ENCODE measurements around the gene INTS7.

Gene INTS7

DNA sequence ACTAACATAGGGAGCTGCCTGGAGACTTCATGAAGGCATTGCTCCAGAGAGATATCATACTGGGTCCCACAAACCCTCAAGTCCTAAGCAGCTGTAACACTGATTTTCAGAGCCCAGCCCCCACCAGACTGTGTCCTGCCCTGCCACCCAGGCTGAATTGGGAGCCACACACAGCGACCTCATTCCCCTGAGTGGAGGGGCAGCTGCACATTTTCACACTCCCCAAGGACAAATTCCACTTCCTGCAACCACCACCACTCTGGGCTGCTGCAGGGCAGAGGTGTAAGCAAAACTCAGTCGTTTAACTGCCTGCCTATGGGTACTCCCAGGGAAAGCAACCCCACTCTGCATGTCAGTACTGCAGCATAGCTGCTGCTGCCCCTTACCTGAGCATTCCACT is 20.0 kb upstream of the INTS7 start:
- TF ChIP-seq, protein P1, sequence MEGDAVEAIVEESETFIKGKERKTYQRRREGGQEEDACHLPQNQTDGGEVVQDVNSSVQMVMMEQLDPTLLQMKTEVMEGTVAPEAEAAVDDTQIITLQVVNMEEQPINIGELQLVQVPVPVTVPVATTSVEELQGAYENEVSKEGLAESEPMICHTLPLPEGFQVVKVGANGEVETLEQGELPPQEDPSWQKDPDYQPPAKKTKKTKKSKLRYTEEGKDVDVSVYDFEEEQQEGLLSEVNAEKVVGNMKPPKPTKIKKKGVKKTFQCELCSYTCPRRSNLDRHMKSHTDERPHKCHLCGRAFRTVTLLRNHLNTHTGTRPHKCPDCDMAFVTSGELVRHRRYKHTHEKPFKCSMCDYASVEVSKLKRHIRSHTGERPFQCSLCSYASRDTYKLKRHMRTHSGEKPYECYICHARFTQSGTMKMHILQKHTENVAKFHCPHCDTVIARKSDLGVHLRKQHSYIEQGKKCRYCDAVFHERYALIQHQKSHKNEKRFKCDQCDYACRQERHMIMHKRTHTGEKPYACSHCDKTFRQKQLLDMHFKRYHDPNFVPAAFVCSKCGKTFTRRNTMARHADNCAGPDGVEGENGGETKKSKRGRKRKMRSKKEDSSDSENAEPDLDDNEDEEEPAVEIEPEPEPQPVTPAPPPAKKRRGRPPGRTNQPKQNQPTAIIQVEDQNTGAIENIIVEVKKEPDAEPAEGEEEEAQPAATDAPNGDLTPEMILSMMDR (IDR thresholded peaks at IDR 0.05; ENCODE audit: low read depth, low read length, missing control alignments): no peak
- no peak overlapping the region for H3K4me3 ChIP-seq (ENCODE audit: low read depth, low read length)
- DNase-seq (ENCODE audit: low read depth): no peak

DNA sequence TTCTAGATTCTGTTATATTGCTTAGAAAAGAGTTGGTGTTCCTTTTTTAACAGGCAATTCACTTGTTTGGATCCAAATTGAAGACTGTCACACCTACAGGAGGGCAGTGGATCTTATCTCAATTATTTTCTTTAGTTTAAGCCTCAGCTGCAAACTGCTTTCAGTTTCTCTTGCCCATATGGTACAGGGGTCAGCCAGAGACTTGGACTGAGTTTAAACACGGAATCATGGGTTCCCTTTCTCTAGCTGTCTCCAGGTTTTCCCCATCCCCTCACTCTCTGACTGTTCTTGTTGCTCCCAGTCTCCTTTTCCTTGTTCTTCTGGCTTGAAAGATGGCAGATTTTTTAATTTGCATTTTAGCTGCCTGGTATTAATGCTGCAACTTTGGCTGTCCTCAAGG is 18.6 kb upstream of the INTS7 start:
- no peak for DNase-seq (ENCODE audit: low read depth)
- H3K4me3 ChIP-seq (ENCODE audit: low read depth, low read length): no peak overlapping the region
- TF ChIP-seq, protein P1 (IDR thresholded peaks at IDR 0.05; ENCODE audit: low read depth, low read length, missing control alignments): no peak

DNA sequence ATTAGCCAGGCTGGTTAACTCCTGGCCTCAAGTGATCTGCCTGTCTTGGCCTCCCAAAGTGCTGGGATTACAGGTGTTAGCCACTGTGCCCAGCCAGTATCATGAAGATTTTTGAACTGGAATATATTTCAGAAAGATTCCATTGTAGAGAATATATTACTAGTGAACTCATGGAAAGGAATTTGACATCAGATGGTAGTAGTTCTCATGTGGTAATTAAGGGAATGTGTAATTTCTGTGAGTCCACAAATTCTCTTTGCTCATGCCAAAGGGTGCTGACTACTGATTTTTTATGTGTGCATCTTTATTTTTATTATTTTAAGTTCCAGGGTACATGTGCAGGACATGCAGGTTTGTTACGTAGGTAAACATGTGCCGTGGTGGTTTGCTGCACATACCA is 10.6 kb upstream of the INTS7 start:
- DNase-seq (ENCODE audit: low read depth): no peak
- H3K4me3 ChIP-seq (ENCODE audit: low read depth, low read length): no peak overlapping the region
- TF ChIP-seq, protein P1 (IDR thresholded peaks at IDR 0.05; ENCODE audit: low read depth, low read length, missing control alignments): no peak

DNA sequence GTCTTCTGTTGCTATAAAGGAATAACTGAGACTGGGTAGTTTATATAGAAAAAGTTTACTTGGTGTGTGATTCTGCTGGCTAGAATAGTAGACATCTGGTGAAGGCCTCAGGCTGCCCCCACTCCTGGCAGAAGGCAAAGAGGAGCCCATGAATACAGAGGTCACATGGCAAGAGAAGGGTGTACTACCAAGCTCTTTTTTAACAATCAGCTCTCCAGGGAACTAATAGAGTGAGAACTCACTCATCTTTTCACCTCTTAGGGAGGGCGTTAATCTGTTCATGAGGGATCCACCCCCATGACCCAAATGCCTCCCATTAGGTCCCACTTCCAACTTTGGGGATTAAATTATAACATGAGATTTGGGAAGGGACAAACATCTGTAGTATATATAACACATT is 9.5 kb upstream of the INTS7 start:
- DNase-seq (ENCODE audit: low read depth): no peak
- H3K4me3 ChIP-seq (ENCODE audit: low read depth, low read length): no peak overlapping the region
- TF ChIP-seq, protein P1 (IDR thresholded peaks at IDR 0.05; ENCODE audit: low read depth, low read length, missing control alignments): no peak

DNA sequence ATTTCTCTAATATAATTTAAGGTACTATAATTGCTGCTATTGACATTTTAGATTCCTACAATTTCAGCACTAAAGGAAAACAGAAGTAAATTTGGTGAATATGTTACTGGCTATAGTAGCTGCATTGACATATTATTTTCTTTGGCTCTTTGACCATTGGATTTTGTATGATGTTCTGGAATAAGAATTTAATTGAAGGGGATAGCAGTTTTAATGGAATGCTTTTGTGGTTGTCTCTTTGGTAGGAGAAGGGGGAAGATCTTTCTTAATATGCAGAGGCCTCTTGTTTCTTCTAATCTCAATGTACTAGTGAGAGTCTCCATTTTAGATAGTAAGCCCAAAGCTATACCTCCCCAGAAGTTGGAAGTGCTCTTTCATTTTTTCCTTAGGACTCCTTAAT is 7.1 kb upstream of the INTS7 start:
- H3K4me3 ChIP-seq (ENCODE audit: low read depth, low read length): no peak overlapping the region
- TF ChIP-seq, protein P1 (IDR thresholded peaks at IDR 0.05; ENCODE audit: low read depth, low read length, missing control alignments): no peak
- DNase-seq (ENCODE audit: low read depth): no peak

DNA sequence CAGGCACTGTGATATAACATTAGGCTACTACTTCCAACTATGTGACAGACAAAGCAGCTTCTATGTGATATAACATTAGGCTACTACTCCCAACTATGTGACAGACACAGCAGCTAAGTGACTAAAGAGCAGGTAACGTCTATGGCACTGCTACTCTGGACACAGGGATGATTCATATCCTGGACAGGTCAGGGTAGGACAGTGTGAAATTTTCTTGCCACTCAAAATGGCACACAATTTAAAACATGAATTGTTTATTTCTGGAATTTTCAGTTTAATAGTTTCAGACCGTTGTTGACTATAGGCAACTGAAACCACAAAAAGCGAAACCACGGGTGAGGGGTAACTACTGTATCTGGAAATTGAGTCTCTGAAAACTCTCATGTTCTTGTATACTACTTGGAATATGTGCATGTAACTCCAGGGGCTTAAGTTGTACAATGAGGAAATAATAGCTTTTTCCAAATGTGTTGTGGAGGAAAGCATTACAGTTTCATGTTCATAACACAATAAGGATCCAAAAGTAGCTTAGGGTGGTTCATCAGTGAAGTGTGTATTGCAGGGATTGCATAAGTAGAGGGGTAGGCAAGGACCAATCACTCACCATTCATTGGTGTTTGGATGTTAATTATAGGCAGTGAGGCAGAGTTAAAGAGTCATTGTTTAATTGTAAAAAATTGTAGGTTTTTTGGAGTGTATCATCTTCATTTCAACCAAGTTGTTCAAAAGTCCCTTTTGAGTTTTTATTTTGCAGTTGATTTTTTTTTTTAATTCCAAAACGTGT is 5.5 kb upstream of the INTS7 start:
- no peak for DNase-seq (ENCODE audit: low read depth)
- H3K4me3 ChIP-seq (ENCODE audit: low read depth, low read length): no peak overlapping the region; the same call in 1 of the 2 replicates
- TF ChIP-seq, protein P1 (IDR thresholded peaks at IDR 0.05; ENCODE audit: low read depth, low read length, missing control alignments): no peak

DNA sequence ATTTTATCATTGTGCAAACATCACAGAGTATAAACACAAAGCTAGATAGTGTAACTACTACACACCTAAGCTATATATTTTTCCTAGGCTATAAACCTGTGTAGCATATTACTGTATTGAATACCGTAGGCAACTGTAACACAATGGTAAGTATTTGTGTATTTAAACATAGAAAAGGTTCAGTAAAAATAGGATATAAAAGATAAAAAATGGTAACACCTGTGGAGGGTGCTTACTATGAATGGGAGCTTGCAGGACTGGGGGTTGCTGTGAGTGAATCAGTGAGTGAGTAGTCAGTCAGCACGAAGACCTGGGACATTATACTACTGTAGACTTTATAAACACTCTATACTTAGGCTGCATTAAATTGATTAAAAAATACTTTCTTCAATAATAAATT is 4.3 kb upstream of the INTS7 start:
- H3K4me3 ChIP-seq (ENCODE audit: low read depth, low read length): no peak overlapping the region
- DNase-seq (ENCODE audit: low read depth): no peak
- TF ChIP-seq, protein P1 (IDR thresholded peaks at IDR 0.05; ENCODE audit: low read depth, low read length, missing control alignments): no peak

All from GM12864 (cell line).